ENCODE results near the gene PKNOX2. TPM values are rescaled to one million over a fixed set of nuclear protein-coding genes. Genes with fewer than 3 reads are reported as not detected.

The PKNOX2 gene
- total RNA-seq, 6 experiments from 2014 or later = 0.10 TPM; not detected in 5

- H3K9me3 Mint-ChIP-seq = peaks cover 5% of the 10 kb centered on the region; the same call in 1 of the 2 replicates
- H3K36me3 Mint-ChIP-seq (ENCODE audit: low read depth) = no peaks in the 10 kb centered on the region
- TF ChIP-seq, protein P1, sequence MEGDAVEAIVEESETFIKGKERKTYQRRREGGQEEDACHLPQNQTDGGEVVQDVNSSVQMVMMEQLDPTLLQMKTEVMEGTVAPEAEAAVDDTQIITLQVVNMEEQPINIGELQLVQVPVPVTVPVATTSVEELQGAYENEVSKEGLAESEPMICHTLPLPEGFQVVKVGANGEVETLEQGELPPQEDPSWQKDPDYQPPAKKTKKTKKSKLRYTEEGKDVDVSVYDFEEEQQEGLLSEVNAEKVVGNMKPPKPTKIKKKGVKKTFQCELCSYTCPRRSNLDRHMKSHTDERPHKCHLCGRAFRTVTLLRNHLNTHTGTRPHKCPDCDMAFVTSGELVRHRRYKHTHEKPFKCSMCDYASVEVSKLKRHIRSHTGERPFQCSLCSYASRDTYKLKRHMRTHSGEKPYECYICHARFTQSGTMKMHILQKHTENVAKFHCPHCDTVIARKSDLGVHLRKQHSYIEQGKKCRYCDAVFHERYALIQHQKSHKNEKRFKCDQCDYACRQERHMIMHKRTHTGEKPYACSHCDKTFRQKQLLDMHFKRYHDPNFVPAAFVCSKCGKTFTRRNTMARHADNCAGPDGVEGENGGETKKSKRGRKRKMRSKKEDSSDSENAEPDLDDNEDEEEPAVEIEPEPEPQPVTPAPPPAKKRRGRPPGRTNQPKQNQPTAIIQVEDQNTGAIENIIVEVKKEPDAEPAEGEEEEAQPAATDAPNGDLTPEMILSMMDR (IDR thresholded peaks at IDR 0.05) = no peak
- no peak overlapping the region for H3K27ac Mint-ChIP-seq
- H3K4me1 Mint-ChIP-seq (ENCODE audit: low read depth) = no peaks in the 10 kb centered on the region
- H3K4me3 Mint-ChIP-seq = no peak overlapping the region
- peaks cover 14% of the 10 kb centered on the region for H3K27me3 Mint-ChIP-seq (ENCODE audit: insufficient read depth)
- no peak for DNase-seq
These were observed 19.1 kb downstream of the PKNOX2 start for GRCh38 chr11:125183641-125184040.

- Mint-ChIP-seq H3K4me3 (no peak overlapping the region), H3K4me1 (ENCODE audit: low read depth) (no peaks in the 10 kb centered on the region), H3K27ac (no peak overlapping the region), H3K36me3 (ENCODE audit: low read depth) (no peaks in the 10 kb centered on the region), H3K27me3 (ENCODE audit: insufficient read depth) (peaks cover 19% of the 10 kb centered on the region), H3K9me3 (peaks cover 5% of the 10 kb centered on the region; the same call in 1 of the 2 replicates)
- no peak for DNase-seq
- TF ChIP-seq, protein P1 (IDR thresholded peaks at IDR 0.05) = no peak
These were observed 23.5 kb downstream of the PKNOX2 start for GRCh38 chr11:125188021-125188420.

DNA sequence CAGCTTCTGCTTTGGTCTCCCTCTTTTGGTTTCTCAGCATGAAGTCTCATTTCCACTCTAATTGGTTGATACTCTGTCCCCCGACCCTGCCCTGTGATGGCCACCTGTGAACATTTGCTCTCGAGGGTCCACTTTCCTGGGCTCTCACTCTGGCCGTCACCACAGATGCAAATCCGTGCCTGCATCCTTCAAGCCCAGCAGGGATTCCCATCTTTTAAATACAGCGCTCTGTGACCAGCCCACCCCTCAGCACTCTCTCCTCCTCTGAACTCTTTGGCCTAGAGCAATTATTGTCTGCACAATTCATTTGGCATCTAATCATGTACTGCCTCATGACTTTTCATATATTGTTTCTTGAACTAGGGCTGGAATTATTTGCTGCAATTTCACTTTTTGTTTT is 26.0 kb downstream of the PKNOX2 start:
- H3K27me3 Mint-ChIP-seq (ENCODE audit: insufficient read depth) = peaks cover 19% of the 10 kb centered on the region
- H3K9me3 Mint-ChIP-seq = peaks cover 5% of the 10 kb centered on the region; the same call in 1 of the 2 replicates
- no peaks in the 10 kb centered on the region for H3K4me1 Mint-ChIP-seq (ENCODE audit: low read depth)
- H3K36me3 Mint-ChIP-seq (ENCODE audit: low read depth) = no peaks in the 10 kb centered on the region
- H3K27ac Mint-ChIP-seq = no peak overlapping the region
- no peak for DNase-seq
- H3K4me3 Mint-ChIP-seq = no peak overlapping the region
- TF ChIP-seq, protein P1 (IDR thresholded peaks at IDR 0.05) = no peak

GRCh38 chr11:125192183-125192582 is 27.6 kb downstream of the PKNOX2 start:
- H3K4me1 Mint-ChIP-seq (ENCODE audit: low read depth) = no peaks in the 10 kb centered on the region
- no peak for DNase-seq
- TF ChIP-seq, protein P1 (IDR thresholded peaks at IDR 0.05) = no peak
- H3K9me3 Mint-ChIP-seq = peaks cover under 1% of the 10 kb centered on the region; the same call in 1 of the 2 replicates
- H3K36me3 Mint-ChIP-seq (ENCODE audit: low read depth) = no peaks in the 10 kb centered on the region
- H3K4me3 Mint-ChIP-seq = no peak overlapping the region
- no peak overlapping the region for H3K27ac Mint-ChIP-seq
- peaks cover 26% of the 10 kb centered on the region for H3K27me3 Mint-ChIP-seq (ENCODE audit: insufficient read depth)

DNA sequence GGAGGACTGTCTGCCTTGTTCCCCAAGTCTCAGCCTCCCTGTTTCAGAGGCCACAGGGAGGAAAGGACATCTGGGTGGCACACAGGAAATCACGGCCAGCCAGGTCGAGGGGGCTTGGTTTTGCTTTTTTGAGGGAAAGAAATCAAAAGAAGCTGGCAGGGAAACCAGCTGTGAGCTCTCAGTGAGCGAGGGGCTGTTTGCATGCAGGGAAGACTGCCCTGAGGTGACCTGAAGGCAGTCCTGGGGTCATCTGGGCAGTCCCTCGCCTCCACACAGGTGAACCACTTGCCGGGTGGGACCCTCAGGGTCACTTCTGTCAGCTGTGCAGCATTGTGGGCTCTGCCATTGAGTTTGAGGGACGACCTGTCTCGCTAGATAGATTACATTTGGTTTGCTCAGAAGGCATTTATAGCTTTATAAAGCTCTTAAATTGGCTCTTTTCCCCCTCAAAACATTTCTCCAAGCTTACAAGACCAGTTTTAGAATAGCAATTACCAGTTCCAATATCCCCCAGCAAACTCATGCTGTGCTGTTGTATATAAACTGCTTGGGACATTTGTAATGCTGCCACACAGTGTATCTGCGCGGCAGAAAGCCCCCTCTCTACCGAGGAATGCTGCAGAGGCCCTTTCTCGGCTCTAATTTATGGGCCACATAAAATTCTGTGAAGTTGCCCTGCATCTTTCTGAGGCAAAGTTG is 28.3 kb downstream of the PKNOX2 start:
- Mint-ChIP-seq H3K27me3 (ENCODE audit: insufficient read depth) (peaks cover 33% of the 10 kb centered on the region), H3K4me3 (no peak overlapping the region), H3K9me3 (peaks cover 4% of the 10 kb centered on the region; the same call in 1 of the 2 replicates), H3K27ac (no peak overlapping the region), H3K4me1 (ENCODE audit: low read depth) (no peaks in the 10 kb centered on the region), H3K36me3 (ENCODE audit: low read depth) (no peaks in the 10 kb centered on the region)
- DNase-seq = no peak
- TF ChIP-seq, protein P1 (IDR thresholded peaks at IDR 0.05) = no peak

Measured in HFFc6 (cell line).